CD4-positive, alpha-beta T cell (primary cell): ENCODE data around the gene GALE. TPM values are rescaled to one million over a fixed set of nuclear protein-coding genes. Genes with fewer than 3 reads are reported as not detected.
A peak's percentile ranks its signal among the peaks of the same experiment; 100 is the strongest.

Experiments used
- ATAC-seq: fragments of 200-7000 bp; cut with Tn5 transposase; one replicate; pipeline ENCODE4 v1.10.0; 2022; ENCODE audit warnings: mild to moderate bottlenecking; ENCODE audit not compliant: poor library complexity
- CTCF ChIA-PET: fragments of 350-600 bp; sonication (Branson Sonifier 250); formaldehyde crosslinking; loops from one replicate; lab custom pipeline; 2021; ENCODE audit warnings: antibody characterized with exemption, inconsistent platforms; lab: Charles Lee
- POLR2A ChIA-PET: fragments of 350-600 bp; sonication (Branson Sonifier 250); formaldehyde crosslinking; loops from one replicate; lab custom pipeline; 2021; ENCODE audit warnings: antibody characterized with exemption, inconsistent platforms; lab: Charles Lee
- DNase-seq, 14 experiments: peaks; one replicate each; pipeline ENCODE4 v3.0.0-alpha.2; 2013 to 2020; ENCODE audit warnings: mixed read lengths in 2 of 14
- H3K27ac ChIP-seq, 2 donors: one replicate each; pipeline versions ENCODE4 v1.5.1 to v1.7.0; 2013; ENCODE audit warnings: low read length in 2 of 2, low read depth in 1 of 2, mild to moderate bottlenecking in 1 of 2
- H3K27me3 ChIP-seq, 2 experiments: 1 replicate in 1 of 2; 2 replicates in 1 of 2; pipeline versions ENCODE4 v1.6.1 to v1.7.0; 2013; ENCODE audit warnings: low read length in 2 of 2, control low read depth in 1 of 2, mild to moderate bottlenecking in 1 of 2, moderate library complexity in 1 of 2; ENCODE audit not compliant: insufficient read depth in 2 of 2, control insufficient read depth in 1 of 2
- H3K36me3 ChIP-seq: one replicate; pipeline ENCODE4 v1.6.1; 2013; ENCODE audit warnings: low read length, control low read depth; ENCODE audit not compliant: insufficient read depth
- H3K4me1 ChIP-seq: one replicate; pipeline ENCODE4 v1.6.1; 2013; ENCODE audit warnings: low read length, control low read depth; ENCODE audit not compliant: insufficient read depth
- H3K4me3 ChIP-seq: one replicate; pipeline ENCODE4 v1.5.1; 2013; ENCODE audit warnings: mild to moderate bottlenecking, low read length, moderate library complexity
- H3K9me3 ChIP-seq, 2 experiments: 1 replicate in 1 of 2; 2 replicates in 1 of 2; pipeline versions ENCODE4 v1.6.1 to v1.7.0; 2013; ENCODE audit warnings: low read length in 2 of 2, mild to moderate bottlenecking in 2 of 2, control low read depth in 1 of 2, moderate library complexity in 1 of 2; ENCODE audit not compliant: control insufficient read depth in 1 of 2, insufficient read depth in 1 of 2
- H3K27ac Mint-ChIP-seq: one replicate; pipeline ENCODE4 v1.8.0; 2020; ENCODE audit warnings: mixed read lengths
- H3K27me3 Mint-ChIP-seq: one replicate; pipeline ENCODE4 v1.8.0; 2021; ENCODE audit warnings: mixed read lengths
- H3K36me3 Mint-ChIP-seq: one replicate; pipeline ENCODE4 v1.8.0; 2021; ENCODE audit warnings: low read depth, mixed read lengths
- H3K4me1 Mint-ChIP-seq: one replicate; pipeline ENCODE4 v1.8.0; 2021; ENCODE audit warnings: low read depth, mixed read lengths
- H3K4me3 Mint-ChIP-seq: one replicate; pipeline ENCODE4 v1.8.0; 2020; ENCODE audit warnings: mild to moderate bottlenecking, mixed read lengths
- H3K9me3 Mint-ChIP-seq: one replicate; pipeline ENCODE4 v1.8.0; 2020; ENCODE audit warnings: mixed read lengths
- intact Hi-C, 2 experiments: fragments of 100-400 bp; cut with DNase I in 1 of 2; cut with micrococcal nuclease in 1 of 2; formaldehyde crosslinking; loops; one replicate each; pipeline versions ENCODE4 v1.15.1 to v1.9.0; 2023 to 2025; cut with DNase I, micrococcal nuclease
- total RNA-seq, 174 experiments: library from RNA in 2 of 174; stranded (reverse) in 2 of 174; gene quantifications; one replicate each; pipeline ENCODE4 v1.2.3 and lab custom pipeline; 2021 to 2026
- TF ChIP-seq, protein P1 (sequence below): fragments of 200-600 bp; IDR thresholded peaks from one replicate; pipeline ENCODE4 v1.8.0; 2022; ENCODE audit warnings: antibody characterized with exemption, mild to moderate bottlenecking

GALE gene
- total RNA-seq, 2 experiments from 2014 or later: 5.4 to 6.9 TPM

DNA sequence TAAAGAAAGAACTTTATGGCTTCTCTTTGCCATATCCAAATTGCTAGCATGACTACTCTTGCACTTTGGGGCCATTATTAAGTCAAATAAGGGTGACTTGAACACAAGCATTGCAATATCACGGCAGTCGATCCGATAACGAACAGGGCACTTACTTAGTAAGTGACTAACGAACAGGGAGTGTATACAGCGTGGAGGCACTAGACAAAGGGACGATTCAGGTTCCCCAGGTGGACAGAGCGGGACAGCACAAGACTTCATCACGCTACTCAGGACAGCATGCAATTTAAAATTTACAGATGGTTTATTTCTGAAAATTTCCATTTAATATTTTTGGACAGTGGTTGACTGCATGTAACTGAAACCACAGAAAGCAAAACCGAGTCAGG lies 27.7 kb downstream of the GALE start:
- Mint-ChIP-seq H3K4me3 (no peak overlapping the region), H3K27me3 (no peaks in the 10 kb centered on the region), H3K27ac (no peak overlapping the region), H3K4me1 (peaks cover 24% of the 10 kb centered on the region), H3K9me3 (no peaks in the 10 kb centered on the region), H3K36me3 (peaks cover 24% of the 10 kb centered on the region)
- ChIA-PET POLR2A (no interaction called here), CTCF (no interaction called here)
- TF ChIP-seq, protein P1, sequence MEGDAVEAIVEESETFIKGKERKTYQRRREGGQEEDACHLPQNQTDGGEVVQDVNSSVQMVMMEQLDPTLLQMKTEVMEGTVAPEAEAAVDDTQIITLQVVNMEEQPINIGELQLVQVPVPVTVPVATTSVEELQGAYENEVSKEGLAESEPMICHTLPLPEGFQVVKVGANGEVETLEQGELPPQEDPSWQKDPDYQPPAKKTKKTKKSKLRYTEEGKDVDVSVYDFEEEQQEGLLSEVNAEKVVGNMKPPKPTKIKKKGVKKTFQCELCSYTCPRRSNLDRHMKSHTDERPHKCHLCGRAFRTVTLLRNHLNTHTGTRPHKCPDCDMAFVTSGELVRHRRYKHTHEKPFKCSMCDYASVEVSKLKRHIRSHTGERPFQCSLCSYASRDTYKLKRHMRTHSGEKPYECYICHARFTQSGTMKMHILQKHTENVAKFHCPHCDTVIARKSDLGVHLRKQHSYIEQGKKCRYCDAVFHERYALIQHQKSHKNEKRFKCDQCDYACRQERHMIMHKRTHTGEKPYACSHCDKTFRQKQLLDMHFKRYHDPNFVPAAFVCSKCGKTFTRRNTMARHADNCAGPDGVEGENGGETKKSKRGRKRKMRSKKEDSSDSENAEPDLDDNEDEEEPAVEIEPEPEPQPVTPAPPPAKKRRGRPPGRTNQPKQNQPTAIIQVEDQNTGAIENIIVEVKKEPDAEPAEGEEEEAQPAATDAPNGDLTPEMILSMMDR: no peak
- DNase-seq (no peak), ATAC-seq (no peak)
- H3K9me3 ChIP-seq: no peaks in the 10 kb centered on the region
- intact Hi-C loops: loop anchor here (1.0 kb wide), 3 partner anchors 95 to 144 kb away; partner anchors contain the start of gene FUCA1 (in 2 of the 2)
- H3K27me3 ChIP-seq: no peaks in the 10 kb centered on the region
- peaks cover 12% of the 10 kb centered on the region for H3K4me1 ChIP-seq
- no peak overlapping the region for H3K4me3 ChIP-seq
- H3K27ac ChIP-seq: no peak overlapping the region
- peaks cover 5% of the 10 kb centered on the region for H3K36me3 ChIP-seq

DNA sequence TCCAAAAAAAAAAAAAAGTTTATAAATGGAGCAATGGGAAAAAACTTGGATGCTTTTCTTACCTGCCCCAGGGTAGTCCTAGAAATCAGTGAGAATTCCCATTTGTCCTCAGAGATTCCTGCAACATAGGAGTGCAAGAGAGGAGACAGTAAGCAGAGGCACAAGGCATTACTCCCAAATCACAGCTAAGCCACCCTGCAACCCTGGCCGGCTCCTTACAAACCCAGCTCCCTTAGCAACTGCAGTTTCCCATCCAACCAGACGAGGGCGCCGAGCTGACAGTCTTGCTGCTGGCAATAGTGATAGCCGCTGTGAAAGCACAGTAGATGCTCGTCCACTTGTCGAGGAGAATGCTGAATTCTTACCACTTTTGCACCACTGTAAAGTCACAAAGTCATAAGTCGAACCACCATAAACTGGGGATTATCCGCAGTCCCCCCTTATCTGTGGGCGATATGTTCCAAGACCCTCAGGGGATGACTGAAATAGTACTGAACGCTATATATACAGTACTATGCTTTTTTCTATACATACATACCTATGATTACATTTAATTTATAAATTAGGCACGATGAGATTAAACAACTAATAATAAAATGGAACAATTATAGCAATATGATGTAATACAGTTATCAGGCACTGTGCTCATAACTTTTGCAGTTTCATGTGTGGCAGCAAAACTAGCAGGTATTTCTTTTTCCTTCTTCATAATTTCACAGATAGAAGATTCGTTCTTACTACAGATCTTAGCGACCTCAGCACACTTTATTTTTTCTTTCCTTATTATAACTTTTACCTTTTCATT lies 28.3 kb downstream of the GALE start:
- peaks cover 28% of the 10 kb centered on the region for H3K36me3 Mint-ChIP-seq
- peaks cover 6% of the 10 kb centered on the region for H3K4me1 ChIP-seq
- peaks cover 6% of the 10 kb centered on the region for H3K36me3 ChIP-seq
- no peaks in the 10 kb centered on the region for H3K9me3 Mint-ChIP-seq
- intact Hi-C loops: loop anchor here (1.0 kb wide), 3 partner anchors 96 to 145 kb away; partner anchors contain the start of gene FUCA1 (in 2 of the 2)
- H3K4me3 Mint-ChIP-seq: peak overlapping the region; percentile 34
- ChIA-PET POLR2A (interaction anchor here (0.7 to 1.5 kb wide), 8 partner anchors 8 to 404 kb away, joined by 3 to 6 read pairs (median 4); partner anchors contain the start of genes ELOA, HMGCL and LYPLA2), CTCF (interaction anchor here (0.6 to 1.8 kb wide), 22 partner anchors 11 to 182 kb away, joined by 3 to 17 read pairs (median 4); partner anchors contain the start of genes ELOA, GALE, HMGCL and LYPLA2)
- no peaks in the 10 kb centered on the region for H3K27me3 Mint-ChIP-seq
- TF ChIP-seq, protein P1: peak; percentile 95
- H3K9me3 ChIP-seq: no peaks in the 10 kb centered on the region
- DNase-seq (peak; percentile 75 to 89 (median 82)), ATAC-seq (peak; percentile 97)
- no peak overlapping the region for H3K4me3 ChIP-seq
- no peaks in the 10 kb centered on the region for H3K27me3 ChIP-seq
- peak overlapping the region; percentile 15 for H3K27ac Mint-ChIP-seq
- H3K4me1 Mint-ChIP-seq: peaks cover 21% of the 10 kb centered on the region
- no peak overlapping the region for H3K27ac ChIP-seq

DNA sequence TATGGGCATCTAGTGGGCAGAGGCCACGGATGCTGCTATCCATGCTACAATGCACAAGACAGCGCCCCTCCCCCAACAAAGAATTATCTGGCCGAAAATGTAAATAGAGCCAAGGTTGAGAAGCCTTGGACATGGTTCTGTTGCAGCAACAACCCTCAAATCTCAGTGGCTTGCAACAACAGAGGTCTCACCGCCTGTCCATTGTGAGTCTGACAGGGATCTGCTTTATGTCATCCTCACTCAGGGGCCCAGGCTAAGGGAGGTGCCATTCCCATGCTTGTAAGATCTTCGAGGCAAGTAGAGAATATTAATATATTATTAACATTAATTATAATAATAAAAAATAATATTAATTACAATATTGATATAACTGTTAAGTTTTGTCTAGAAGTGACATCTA lies 31.8 kb downstream of the GALE start:
- no peak overlapping the region for H3K27ac Mint-ChIP-seq
- intact Hi-C loops: no loop called here
- TF ChIP-seq, protein P1: no peak
- peaks cover 11% of the 10 kb centered on the region for H3K36me3 ChIP-seq
- no peaks in the 10 kb centered on the region for H3K9me3 ChIP-seq
- no peak overlapping the region for H3K4me3 Mint-ChIP-seq
- DNase-seq: no peak
- H3K4me1 Mint-ChIP-seq: peaks cover 9% of the 10 kb centered on the region
- H3K4me3 ChIP-seq: no peak overlapping the region
- no peak overlapping the region for H3K27ac ChIP-seq
- ATAC-seq: no peak
- H3K9me3 Mint-ChIP-seq: no peaks in the 10 kb centered on the region
- H3K27me3 Mint-ChIP-seq: no peaks in the 10 kb centered on the region
- ChIA-PET POLR2A (no interaction called here), CTCF (no interaction called here)
- no peaks in the 10 kb centered on the region for H3K27me3 ChIP-seq
- peaks cover 4% of the 10 kb centered on the region for H3K4me1 ChIP-seq
- peaks cover 28% of the 10 kb centered on the region for H3K36me3 Mint-ChIP-seq
